ENCODE data around the gene POLR3A. TPM values are rescaled to one million over a fixed set of nuclear protein-coding genes. Genes with fewer than 3 reads are reported as not detected.
A peak's percentile ranks its signal among the peaks of the same experiment; 100 is the strongest.

The POLR3A gene
- total RNA-seq, 4 donors from 2014 or later: 10.0 to 19.4 (median 14.6) TPM

- Histone ChIP-seq H3K27me3 (no peaks in the 10 kb centered on the region), H3K9me3 (no peaks in the 10 kb centered on the region), H3K36me3 (no peaks in the 10 kb centered on the region), H3K27ac (no peak overlapping the region), H3K4me1 (peaks cover 3 to 4% of the 10 kb centered on the region in 2 donors), H3K4me3 (no peak overlapping the region)
- no peak for DNase-seq
- TF ChIP-seq CTCF (IDR thresholded peaks at IDR 0.05) (no peak), POLR2A (IDR thresholded peaks at IDR 0.05) (no peak)
- intact Hi-C loops (cut with DNase I; ENCODE audit: low total_unique reads): no loop called here
Measured at GRCh38 chr10:78042058-78042751, 12.9 kb upstream of the POLR3A start.

GRCh38 chr10:78041170-78042057, 12.1 kb upstream of the POLR3A start:
- Histone ChIP-seq H3K36me3 (no peaks in the 10 kb centered on the region), H3K27me3 (no peaks in the 10 kb centered on the region), H3K4me3 (no peak overlapping the region), H3K27ac (peak overlapping the region in 1 of 2 donors; percentile 39), H3K4me1 (peaks cover 3 to 5% of the 10 kb centered on the region in 2 donors), H3K9me3 (no peaks in the 10 kb centered on the region)
- TF ChIP-seq CTCF (IDR thresholded peaks at IDR 0.05) (no peak), POLR2A (IDR thresholded peaks at IDR 0.05) (no peak)
- intact Hi-C loops (cut with DNase I; ENCODE audit: low total_unique reads): no loop called here
- DNase-seq: no peak

GRCh38 chr10:78039743-78040142, 10.4 kb upstream of the POLR3A start:
- intact Hi-C loops (cut with DNase I; ENCODE audit: low total_unique reads): no loop called here
- Histone ChIP-seq H3K9me3 (no peaks in the 10 kb centered on the region), H3K27me3 (no peaks in the 10 kb centered on the region), H3K27ac (peak overlapping the region in 1 of 2 donors; percentile 6), H3K36me3 (no peaks in the 10 kb centered on the region), H3K4me3 (no peak overlapping the region), H3K4me1 (peaks cover 8 to 9% of the 10 kb centered on the region in 2 donors)
- no peak for DNase-seq
- TF ChIP-seq CTCF (IDR thresholded peaks at IDR 0.05): no peak
- no peak for TF ChIP-seq POLR2A (IDR thresholded peaks at IDR 0.05)

DNA sequence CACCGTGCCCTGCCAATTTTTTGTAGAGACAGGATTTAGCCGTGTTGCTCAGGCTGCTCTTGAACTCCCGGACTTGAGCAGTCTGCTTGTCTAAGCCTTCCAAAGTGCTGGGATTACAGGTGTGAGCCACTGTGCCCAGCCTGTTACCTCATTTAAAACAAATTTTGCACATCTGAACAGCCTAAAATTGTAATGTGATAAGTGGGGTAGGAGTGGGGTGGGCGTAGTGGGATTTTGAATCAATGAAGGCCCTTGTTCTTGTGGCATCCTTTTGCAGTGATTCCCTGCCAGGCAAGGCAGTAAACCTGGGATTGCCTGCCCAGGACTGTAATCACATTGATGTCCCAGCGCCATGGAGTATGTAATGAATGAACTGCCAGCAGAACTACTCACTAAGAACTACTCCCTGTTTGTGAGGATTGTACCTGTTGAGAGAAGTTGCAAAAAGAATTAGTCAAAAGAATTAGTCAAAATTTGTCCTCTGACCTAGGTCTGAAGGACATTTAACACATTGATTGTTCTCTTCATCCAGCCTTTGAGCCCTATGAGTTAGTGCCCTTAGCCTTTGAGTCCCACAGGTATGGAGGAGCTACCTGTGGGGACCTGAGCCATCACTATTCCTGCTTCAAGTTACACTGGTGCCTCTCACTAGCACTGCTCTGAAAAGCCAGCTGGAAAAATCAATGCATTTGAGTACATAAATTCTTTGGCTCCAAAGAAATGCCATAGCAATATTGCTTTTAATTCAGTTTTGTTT, 9.7 kb upstream of the POLR3A start:
- no peak overlapping the region for H3K4me3 ChIP-seq
- H3K27ac ChIP-seq: peak overlapping the region in 1 of 2 donors; percentile 6
- peaks cover 8 to 13% of the 10 kb centered on the region in 2 donors for H3K4me1 ChIP-seq
- intact Hi-C loops (cut with DNase I; ENCODE audit: low total_unique reads): no loop called here
- no peak for DNase-seq
- no peaks in the 10 kb centered on the region for H3K27me3 ChIP-seq
- no peaks in the 10 kb centered on the region for H3K36me3 ChIP-seq
- no peaks in the 10 kb centered on the region for H3K9me3 ChIP-seq
- TF ChIP-seq CTCF (IDR thresholded peaks at IDR 0.05): no peak
- TF ChIP-seq POLR2A (IDR thresholded peaks at IDR 0.05): no peak
